AG20443 (cell line): ENCODE measurements around the gene AIP.
"Not testable (repeated sequence)": the region's sequence is repeated elsewhere in the genome, so short reads cannot be mapped to it uniquely, and the experiment has no call there.

Experiments used
- DNase-seq: peaks from one replicate; pipeline ENCODE4 v3.0.0; 2012; ENCODE audit warnings: low spot score, mixed read lengths

AIP gene

GRCh38 chr11:67449116-67449844 lies 33.5 kb upstream of the AIP start:
- DNase-seq, result no peak

GRCh38 chr11:67450796-67451657 lies 31.8 kb upstream of the AIP start:
- DNase-seq, result no peak

GRCh38 chr11:67451658-67451976 lies 31.2 kb upstream of the AIP start:
- no peak for DNase-seq

- DNase-seq, result no peak
Measured at GRCh38 chr11:67452141-67452952, 30.5 kb upstream of the AIP start, which contains the start of gene GPR152. Gene GPR152 (minus strand): TSS chr11:67452729. CDS start chr11:67452724, 5 bp downstream.

GRCh38 chr11:67453816-67454732 lies 28.8 kb upstream of the AIP start:
- DNase-seq, result no peak

- no peak for DNase-seq
Measured at GRCh38 chr11:67455054-67455453, 27.8 kb upstream of the AIP start, which contains the start of gene CABP4. Gene CABP4 (plus strand): TSS chr11:67455354. CDS start chr11:67455424, 70 bp downstream.

- DNase-seq, result no peak
Measured at GRCh38 chr11:67456068-67456705, 26.6 kb upstream of the AIP start.

GRCh38 chr11:67457453-67457852 lies 25.4 kb upstream of the AIP start:
- DNase-seq, result no peak

- DNase-seq, result no peak
Measured at GRCh38 chr11:67458266-67458665, 24.6 kb upstream of the AIP start.

GRCh38 chr11:67463186-67463585 lies 19.6 kb upstream of the AIP start:
- no peak for DNase-seq

- DNase-seq, result peak; percentile 83
Measured at GRCh38 chr11:67463680-67464410, 19.0 kb upstream of the AIP start.

GRCh38 chr11:67464411-67465188 lies 18.2 kb upstream of the AIP start:
- peak; percentile 93 for DNase-seq

GRCh38 chr11:67465189-67465510 lies 17.7 kb upstream of the AIP start:
- DNase-seq, result no peak

- not testable (repeated sequence) for DNase-seq
Measured at GRCh38 chr11:67465530-67465929, 17.3 kb upstream of the AIP start.

- DNase-seq, result no peak
Measured at GRCh38 chr11:67466367-67466766, 16.5 kb upstream of the AIP start.

- DNase-seq, result no peak
Measured at GRCh38 chr11:67466962-67467771, 15.7 kb upstream of the AIP start.

- DNase-seq, result no peak
Measured at GRCh38 chr11:67468056-67468455, 14.8 kb upstream of the AIP start.

- no peak for DNase-seq
Measured at GRCh38 chr11:67468456-67468758, 14.4 kb upstream of the AIP start.
